ENCODE results near the gene CCDC88C.
A peak's percentile ranks its signal among the peaks of the same experiment; 100 is the strongest.
"Not testable (repeated sequence)": the region's sequence is repeated elsewhere in the genome, so short reads cannot be mapped to it uniquely, and the experiment has no call there.

The CCDC88C gene

DNA sequence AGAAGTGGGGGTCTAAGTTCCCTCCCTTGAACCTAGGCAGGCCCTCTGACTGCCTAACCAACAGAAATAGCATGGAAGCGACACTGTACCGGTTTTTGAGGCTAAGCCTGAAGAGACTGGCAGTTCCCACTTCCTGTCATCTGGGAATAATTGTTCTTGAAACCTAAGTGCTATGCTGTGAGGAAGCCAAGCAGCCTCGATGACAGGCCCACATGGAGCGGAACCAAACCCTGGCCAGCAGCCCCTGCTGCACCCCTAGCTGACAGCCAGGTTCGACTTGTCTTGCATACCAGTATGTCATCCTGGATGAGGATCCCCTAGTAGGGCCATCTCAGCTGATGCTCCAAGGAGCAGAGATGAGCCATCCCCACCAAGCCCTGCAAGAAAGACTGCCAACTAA lies 166.7 kb downstream of the CCDC88C start:
- no peak for DNase-seq (ENCODE audit: low read depth in 2 of 2)

DNA sequence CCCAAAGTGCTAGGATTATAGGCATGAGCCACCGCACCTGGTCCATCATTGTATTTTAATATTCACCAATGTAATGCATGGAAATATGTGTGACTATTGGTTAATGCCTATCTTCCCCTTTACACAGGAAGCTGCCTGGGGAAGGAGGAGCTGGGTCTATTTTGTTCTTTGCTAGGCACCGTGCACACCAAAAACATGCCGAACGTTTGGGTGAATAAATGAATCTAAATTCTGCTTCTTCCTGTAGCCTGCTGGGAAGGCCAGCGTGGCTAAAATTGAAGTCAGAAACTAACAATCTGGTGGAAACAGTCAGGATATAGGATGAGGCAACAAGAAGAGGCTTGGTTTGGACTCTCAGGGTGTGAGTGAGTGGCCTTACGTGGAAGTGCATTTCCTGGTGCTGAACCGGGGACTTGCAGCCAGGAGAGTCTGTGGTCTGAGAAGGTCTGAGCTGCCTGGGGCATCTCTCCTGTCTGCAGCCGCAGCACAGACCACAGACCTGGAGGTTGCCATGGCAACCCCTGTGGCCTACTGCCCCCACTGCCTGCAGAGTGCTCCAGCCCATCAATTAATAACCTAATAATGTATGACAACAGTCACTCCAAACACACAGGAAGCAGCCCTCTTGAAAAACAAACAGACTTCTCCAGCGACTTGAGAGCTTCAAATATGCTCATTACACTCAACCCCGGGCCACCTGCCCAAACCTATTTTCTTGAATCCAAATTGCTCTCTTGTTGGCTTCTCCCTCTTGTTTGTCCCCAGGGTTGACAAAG lies 167.6 kb downstream of the CCDC88C start:
- DNase-seq (ENCODE audit: low read depth in 2 of 2) = no peak

DNA sequence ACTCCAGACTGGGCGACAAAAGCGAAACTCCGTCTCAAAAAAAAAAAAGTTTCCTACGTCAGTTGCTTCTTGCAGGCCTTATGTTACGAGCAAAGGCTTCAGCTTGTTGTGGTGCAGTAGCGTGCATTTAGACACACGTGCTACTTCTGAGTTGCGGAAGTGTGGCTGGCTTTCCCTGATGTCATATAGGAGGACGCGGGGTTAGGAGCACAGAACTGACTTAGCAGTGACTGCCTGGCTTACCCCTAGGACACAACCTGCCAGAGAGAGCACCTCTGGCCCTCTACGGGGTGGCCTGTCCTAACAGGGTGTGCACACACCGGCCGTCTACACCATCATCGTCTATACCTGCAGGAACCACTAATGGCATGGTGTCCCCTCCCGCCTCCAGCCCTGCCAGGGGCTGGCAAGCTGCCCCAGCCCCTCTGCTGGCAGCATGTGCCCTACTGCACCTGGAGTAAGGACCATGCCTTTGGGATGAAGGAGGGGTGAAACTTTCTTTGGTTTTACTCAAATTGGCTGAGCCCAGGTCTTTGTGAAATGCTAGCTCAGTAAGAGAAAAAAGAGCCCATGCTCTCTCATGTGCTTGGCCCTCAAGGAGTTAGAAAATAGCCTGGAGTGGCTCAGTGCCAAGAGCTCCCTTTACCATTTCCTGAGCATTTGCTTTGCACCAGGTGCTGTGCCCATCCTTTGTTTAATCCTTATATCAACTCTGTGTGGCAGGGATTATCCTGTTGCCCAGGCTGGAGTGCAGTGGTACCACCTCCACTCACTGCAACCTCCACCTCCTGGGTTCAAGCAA lies 171.4 kb downstream of the CCDC88C start:
- no peak for DNase-seq (ENCODE audit: low read depth in 2 of 2)

DNA sequence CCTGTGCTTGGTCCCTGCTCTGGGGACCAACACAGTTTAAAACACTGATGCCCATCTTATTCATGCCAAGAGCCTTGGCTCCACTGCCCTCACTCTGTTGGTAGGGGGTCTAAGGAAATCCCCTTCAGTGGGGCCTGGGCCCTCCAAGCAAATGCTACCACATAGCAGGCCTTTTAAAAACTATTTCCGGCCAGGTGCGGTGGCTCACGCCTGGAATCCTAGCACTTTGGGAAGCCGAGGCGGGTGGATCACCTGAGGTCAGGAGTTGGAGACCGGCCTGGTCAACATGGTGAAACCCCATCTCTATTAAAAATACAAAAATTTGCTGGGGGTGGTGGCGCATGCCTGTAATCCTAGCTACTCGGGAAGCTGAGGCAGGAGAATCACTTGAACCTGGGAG lies 172.0 kb downstream of the CCDC88C start:
- not testable (repeated sequence) for DNase-seq (ENCODE audit: low read depth in 2 of 2)

DNA sequence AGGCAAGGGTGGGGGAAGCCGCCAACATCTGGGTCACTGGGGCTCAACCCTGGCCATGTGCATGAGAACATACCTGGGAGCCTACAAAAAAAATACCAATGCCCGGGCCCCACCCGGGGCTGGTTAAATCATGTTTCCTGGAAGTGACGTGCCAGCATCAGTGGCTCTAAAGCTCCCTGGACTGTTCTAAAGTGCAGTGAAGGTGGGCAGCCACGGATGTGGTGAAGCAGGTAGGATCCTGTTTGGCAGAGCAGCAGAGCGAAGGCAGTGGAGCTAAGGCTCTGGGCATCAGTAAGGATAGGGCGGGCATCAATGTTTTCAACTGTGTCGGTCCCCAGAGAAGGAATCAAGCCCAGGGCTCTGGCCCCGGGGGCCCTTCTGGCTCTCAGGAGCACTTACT lies 172.6 kb downstream of the CCDC88C start:
- no peak for DNase-seq (ENCODE audit: low read depth in 2 of 2)

DNA sequence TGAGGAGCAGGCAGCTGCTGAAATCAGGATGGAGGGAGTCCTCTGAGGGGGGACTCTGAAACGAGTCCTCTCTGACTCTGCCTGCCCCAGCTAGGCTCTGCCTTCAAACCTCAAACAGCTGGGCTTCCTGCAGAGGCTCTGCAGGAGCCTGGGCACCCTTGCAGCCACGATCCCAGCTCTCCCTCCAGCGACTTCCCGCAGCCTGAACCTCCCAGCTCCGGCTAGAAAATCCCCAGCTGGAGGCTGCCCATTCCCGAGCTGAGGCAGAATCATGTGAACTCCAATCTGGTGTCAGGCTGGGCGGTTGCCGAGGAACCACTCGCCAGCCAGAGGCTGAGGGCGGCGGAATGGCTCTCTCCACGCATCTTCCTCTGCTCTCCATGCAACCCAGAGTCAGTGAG lies 173.1 kb downstream of the CCDC88C start, which contains the start of gene GPR68:
Gene GPR68, minus strand, starts transcription at position 204 of the 401 bp plus-strand sequence. CDS start 9,654 bp downstream, outside the sequence.
- no peak for DNase-seq (ENCODE audit: low read depth in 2 of 2)

DNA sequence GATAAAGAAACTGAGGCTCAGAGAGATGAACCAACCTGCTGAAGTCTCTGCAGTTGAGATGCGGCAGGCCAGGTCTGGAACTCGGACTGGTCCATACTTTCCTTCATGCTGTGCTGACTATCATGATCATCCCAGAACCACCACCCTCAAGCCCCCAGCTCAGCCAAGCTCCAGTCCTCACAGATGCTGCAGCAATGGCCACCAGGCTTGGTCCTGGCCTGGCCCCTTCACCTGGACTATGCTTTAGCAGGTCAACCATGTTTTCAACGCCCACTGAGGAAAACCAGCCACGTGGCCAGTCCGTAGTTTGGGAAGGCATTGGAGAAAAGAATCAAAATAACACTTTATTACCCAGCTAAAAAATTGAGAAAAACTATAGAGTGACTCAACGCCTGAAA lies 174.5 kb downstream of the CCDC88C start:
- no peak for DNase-seq (ENCODE audit: low read depth in 2 of 2)

DNA sequence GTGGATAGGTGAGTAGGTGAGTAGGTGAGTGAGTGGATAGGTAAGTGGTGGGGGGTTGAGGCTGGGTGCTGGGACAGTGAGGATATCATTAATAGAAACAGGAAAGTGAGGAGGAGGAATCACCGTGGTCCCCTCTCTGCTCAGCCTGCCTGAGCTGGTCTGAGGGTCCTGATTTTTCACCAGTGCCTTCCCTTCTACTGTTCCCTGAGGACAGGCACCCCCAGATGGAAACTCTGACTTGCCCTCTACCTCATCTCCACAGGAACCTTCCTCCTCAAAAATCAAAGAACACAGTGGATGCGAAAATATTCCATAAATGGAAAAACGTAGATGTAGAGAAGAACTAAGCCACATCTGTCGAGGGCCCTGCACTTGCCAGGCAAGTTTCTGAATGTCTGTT lies 175.0 kb downstream of the CCDC88C start:
- DNase-seq (ENCODE audit: low read depth in 2 of 2) = no peak

DNA sequence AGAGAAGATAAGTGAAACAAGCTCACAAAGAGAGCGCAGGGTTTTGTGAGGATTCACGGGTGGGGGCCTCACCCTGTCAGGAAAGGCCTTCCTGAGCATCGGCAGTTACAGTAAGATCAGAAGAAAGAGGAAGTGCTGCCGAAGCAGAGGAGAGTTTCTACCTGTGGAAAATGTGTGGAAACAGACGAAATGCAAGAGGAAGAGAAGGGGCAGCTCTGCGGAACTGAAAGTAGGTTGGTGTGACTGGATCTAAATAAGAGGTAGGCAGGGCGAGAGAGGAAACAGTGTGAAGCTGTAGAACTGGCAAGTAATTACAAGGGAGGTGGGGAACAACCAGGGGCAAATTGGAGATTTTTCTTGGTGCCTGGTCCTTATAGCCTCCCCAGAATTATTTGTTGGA lies 175.8 kb downstream of the CCDC88C start:
- DNase-seq (ENCODE audit: low read depth in 2 of 2) = no peak

DNA sequence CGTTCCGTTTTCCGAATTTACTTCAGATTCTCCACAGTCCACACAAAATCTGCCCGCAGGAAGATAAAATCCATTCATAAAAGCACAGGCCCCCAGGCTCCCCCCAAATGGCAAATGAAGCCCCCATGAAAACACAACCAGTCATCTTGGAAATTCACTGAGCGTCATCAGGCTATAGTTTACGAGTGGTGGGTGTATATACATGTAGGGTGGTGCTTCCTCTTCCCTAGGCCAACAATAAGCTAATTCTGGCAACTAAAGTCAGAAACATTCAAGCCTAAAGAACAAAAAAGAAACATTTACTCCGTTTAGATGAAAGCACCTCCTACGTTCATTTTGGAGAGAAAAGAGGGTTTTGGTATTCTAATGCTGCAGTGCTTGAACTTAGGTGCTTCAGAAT lies 179.0 kb downstream of the CCDC88C start:
- no peak for DNase-seq (ENCODE audit: low read depth in 2 of 2)

DNA sequence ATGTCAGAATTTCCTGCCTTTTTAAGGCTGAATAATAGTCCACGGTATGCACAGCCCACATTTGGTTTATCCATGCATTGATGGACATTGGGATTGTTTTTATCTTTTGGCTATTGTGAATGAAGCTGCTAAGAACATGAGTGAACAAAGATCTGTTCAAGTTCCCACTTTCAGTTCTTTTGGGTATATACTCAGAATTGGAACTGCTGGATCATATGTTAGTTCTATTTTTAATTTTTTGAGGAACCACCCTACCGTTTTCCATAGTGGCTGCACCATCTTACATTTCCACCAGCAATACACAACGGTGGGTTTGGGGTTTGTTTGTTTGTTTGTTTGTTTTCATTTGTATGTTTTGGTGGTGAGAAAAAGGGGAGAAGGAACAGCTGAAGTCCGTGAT lies 179.5 kb downstream of the CCDC88C start:
- DNase-seq (ENCODE audit: low read depth in 2 of 2) = no peak

DNA sequence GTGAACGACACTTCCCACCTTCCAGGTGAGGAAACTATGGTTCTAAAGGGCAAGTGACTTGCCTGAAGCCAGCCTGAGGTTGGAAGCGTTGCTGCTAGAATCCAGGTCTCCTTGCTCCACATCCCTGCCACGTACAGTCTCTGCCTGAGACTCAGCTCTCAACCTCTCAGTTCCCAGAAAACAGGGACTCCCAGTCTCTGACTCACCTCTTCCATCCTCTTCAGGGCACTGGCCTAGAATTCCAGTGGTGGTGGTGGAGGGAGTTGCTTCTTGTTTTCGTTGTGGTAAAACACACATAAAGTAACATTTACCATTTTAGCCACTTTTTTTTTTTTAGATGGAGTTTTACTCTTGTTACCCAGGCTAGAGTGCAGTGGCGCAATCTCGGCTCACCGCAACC lies 180.4 kb downstream of the CCDC88C start:
- peak in 1 of 2 experiments; percentile 35 for DNase-seq (ENCODE audit: low read depth in 2 of 2)

DNA sequence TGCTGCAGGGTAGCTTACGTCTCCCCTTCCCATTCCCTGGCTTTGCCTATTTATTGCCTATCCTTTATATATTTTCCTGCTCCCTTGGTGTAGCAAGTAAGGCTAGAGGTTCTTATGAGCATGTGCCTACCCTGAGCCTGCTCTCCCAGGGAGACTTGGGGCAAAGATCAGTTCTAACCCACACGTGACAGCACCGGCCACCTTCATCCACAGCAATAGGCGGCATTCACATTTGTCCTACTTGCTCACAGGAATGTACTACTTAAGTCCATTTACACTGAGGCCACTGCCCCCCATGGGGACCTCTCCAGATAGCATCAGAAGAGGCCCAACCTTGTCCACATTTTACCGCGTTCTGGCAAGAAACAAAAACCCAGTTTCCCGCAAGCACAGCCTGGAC lies 181.8 kb downstream of the CCDC88C start:
- no peak for DNase-seq (ENCODE audit: low read depth in 2 of 2)

DNA sequence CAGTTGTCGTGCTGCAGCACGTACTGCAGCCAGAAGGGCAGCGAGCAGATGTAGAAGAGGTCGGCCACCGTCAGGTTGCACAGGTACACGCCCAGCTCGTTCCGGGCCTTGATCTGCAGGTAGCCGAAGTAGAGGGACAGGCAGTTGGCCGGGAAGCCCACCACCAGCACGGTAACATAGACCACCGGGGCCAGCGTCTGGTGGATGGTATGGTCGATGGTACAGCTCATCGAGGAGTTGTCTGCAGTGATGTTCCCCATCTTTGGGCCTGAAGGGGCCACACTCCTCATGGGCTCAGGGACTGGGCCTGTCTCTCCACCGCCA lies 182.9 kb downstream of the CCDC88C start:
- DNase-seq (ENCODE audit: low read depth in 2 of 2) = no peak

DNA sequence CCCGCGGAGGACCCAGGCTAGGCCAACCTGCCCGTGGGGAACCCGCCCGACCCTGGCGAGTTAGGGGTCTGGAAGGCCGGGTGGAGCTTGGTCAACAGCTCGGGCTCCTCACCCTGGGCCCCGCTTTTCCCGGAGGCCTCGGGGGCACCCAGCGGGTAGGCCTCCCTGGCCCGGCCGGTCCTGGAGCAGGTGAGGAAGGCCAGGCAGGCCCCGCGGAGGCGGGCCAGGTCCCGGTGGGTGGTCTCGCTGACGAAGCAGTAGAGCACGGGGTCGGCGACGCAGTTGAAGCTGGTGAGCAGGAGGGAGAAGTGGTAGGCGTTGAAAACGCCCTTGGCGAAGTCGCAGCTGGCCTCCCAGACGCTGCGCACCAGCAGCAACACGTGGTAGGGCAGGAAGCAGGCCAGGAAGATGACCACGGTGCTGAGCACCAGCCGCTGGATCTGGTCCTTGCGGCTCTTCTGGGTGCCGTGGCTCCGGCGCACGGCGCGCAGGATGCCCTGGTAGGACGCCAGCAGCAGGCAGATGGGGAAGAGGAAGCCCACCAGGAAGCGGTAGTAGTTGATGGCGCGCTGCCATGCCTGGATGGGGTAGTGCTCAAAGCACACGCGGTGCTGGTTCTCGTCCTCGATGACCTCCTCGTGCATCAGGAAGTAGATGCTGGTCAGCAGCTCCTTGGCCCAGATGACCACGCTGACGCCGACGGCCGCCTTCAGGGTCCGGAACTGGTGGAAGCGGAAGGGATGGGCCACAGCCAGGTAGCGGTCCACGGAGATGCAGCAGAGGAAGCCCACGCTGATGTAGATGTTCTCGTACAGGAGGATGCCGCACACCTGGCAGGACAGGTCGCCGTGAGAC lies 183.5 kb downstream of the CCDC88C start:
- no peak for DNase-seq (ENCODE audit: low read depth in 2 of 2)

DNA sequence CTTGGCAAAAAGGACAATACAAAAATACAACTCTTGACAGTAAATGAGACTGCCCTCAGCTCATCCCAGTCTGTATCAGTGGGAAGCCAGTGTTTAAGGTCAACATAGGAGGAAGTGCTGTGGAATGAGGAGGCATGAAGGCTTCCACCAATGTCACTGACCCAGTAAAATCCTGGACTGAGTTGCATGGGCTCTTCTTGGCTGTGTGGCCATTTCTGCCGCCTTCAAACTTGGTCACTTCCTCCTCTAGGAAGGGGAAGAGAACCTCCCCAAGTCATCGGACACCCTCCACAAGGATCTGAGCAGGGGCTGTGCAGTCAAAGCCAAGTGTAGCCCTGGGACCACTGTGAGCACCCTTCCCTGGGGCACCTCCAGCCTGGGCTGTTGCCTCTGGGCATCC lies 185.0 kb downstream of the CCDC88C start:
- no peak for DNase-seq (ENCODE audit: low read depth in 2 of 2)

DNA sequence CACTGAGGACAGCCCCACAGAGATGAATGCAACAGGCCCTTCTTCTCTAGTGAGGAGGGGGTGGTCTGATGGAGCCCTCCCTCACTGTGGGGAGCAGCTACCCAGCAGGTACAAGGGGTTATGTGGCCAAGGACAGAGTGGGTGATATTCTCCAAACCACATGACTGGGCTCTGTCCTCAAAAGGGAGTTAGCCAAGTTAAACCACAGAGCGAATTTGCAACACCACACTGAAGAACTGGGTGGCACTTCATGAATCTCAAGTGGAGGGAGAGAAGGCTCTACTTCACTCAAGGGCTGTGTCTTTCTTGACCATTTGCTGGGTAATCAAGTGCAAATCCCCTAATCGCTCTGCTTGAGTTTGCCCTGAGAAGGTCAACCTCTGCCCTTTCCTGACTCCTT lies 185.6 kb downstream of the CCDC88C start:
- DNase-seq (ENCODE audit: low read depth in 2 of 2) = no peak

DNA sequence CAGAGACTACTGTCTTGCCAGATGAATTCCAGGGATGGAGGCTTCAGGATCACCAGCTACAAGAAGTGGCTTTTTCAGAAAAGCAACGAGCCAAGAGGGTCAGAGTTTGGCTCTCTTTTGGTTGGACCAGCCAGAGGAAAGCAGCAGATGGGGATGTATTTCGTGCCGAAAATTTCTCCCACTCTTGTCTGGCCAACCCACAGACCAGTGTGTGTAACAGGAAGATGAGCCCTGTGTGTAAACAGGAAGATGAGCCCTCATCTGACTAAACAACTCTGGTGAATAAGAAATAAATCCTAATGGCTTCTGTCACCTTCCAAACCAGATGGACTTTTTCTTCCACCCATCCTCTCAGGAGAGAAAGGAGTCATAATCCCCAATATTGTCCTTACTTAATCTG lies 186.2 kb downstream of the CCDC88C start:
- DNase-seq (ENCODE audit: low read depth in 2 of 2) = no peak

DNA sequence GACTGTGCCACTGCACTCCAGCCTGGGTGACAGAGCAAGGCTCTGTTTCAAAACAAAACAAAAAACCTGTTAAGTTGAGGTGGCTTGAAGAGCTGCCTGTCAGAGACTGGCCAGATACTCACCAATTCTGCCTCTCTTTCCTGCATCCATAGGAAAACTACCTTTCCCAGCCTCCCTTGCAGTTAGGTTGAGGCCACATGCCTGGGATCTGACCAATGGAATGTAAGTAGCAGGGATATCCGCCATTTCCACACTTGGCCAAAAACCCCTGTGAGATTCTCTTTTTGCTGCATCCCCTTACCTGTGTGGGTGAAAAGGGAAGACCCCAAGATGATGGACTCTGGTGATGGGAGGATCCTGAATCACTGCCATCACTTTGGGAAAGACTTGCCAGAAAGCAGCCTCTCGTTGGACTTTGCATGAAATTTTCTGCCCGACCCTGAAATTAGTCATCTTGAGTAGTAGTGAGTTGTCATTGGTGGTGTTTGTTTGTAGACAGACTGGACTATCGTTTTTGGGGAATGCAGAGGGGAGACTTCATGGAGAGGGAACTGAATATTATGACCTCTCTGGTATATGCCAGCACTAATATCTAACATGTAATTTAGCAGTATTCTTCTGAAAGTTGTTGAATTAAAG lies 187.1 kb downstream of the CCDC88C start:
- DNase-seq (ENCODE audit: low read depth in 2 of 2) = no peak

DNA sequence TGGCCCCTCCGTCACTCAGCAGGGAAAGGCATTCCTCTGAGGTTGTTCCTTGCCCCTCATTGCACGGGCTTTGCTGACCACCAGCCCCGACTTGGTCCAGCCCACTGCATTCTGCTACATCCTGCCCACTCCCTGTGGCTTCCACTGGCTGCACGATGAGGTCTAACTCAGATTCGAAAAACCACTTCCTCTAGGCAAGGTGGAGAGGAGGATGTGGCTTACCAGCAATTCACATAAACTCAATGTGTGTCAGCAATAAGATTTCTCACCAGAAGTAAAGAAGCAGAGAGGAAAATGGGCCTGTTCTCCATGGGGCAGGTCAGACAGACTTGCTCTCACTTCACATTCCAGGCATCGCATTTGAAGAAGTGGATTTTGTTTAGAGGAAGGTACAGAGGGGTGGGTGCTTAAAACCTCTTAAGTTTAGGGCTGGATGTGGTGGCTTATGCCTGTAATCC lies 187.8 kb downstream of the CCDC88C start:
- no peak for DNase-seq (ENCODE audit: low read depth in 2 of 2)

DNA sequence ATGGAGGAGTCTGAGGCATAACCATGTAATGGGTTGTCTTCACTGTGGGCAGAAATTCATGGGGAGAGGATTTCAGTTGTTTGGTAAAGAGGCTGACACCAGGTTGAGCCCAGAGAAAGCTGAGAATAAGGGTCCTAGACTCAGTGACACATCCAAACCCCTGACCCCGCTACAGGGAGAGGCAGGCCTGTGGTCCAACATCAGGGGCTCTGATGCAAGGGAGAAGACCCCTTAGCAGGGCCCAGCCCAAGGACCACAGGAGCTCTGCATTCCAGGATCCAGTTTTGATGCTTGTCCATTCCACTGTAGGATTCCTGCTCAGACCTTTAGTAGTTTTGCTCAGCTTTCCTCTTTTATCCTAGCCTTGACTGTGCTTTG lies 188.6 kb downstream of the CCDC88C start:
- no peak for DNase-seq (ENCODE audit: low read depth in 2 of 2)

All from fibroblast of skin of left biceps (primary cell).